Dendritic cell treated with granulocyte-macrophage colony-stimulating factor and Interleukin-4, amounts not matched to agents 40 ng/mL and 50 ng/mL, for 4 days (primary cell): ENCODE measurements around the gene TRIM24.

Experiments
- H3K27ac Mint-ChIP-seq: one replicate; pipeline ENCODE4 v1.8.0; 2022; ENCODE audit warnings: mild to moderate bottlenecking, mixed read lengths
- H3K27me3 Mint-ChIP-seq: one replicate; pipeline ENCODE4 v1.8.0; 2022; ENCODE audit warnings: mild to moderate bottlenecking, mixed read lengths
- H3K36me3 Mint-ChIP-seq: one replicate; pipeline ENCODE4 v1.8.0; 2022; ENCODE audit warnings: low read depth, mixed read lengths
- H3K4me1 Mint-ChIP-seq: one replicate; pipeline ENCODE4 v1.8.0; 2022; ENCODE audit warnings: low read depth, mixed read lengths
- H3K4me3 Mint-ChIP-seq: one replicate; pipeline ENCODE4 v1.8.0; 2022; ENCODE audit warnings: mild to moderate bottlenecking, moderate library complexity, mixed read lengths
- H3K9me3 Mint-ChIP-seq: one replicate; pipeline ENCODE4 v1.8.0; 2022; ENCODE audit warnings: mixed read lengths
- intact Hi-C: fragments of 100-400 bp; cut with micrococcal nuclease; formaldehyde crosslinking; loops from one replicate; pipeline ENCODE4 v1.15.0; 2022

TRIM24 gene

GRCh38 chr7:138606236-138606635 is 146.2 kb downstream of the TRIM24 start:
- Mint-ChIP-seq H3K27ac (no peak overlapping the region), H3K4me3 (no peak overlapping the region)

DNA sequence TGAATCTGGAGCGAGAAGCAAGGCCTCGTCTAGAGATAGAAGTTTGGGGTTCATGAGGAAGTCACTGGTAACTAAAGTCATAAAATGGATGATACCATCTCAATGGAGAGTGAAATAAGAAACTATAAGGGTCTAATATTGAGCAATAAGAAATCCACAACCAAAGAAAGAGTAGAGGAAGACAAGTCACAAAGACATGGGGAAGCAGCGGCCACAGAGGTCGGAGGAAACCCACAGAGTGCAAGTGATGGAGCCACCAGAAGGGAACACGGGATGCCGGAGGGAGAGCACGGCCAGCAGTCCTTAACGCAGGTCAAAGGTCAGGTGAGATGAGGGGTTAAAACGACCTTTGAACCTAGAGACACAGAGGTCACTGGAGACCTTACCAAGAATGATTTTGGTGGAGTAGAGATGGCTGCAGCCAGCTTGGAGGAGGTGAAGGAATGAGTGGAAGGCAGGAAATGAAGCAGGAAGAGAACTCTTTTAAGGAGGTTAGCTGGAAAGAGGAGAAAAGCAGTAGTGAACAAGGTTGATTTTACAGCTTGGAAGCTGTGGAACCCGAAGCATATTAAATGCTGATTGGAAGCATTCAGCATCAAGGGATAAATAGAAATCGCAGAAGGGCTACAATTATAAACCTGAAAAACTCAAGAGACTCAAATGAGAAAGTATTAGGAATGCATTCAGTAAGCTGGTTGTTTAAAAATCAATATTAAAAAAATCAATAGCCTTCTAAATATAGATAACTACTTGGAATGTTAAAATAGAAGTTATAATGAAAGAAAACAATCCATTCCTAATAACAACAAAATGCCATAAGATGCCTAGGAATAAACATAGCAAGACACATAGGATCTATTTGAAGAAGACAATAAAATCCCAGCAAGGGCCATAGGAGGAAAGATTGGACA is 147.4 kb downstream of the TRIM24 start:
- H3K4me3 Mint-ChIP-seq, result no peak overlapping the region
- no peaks in the 10 kb centered on the region for H3K9me3 Mint-ChIP-seq
- H3K36me3 Mint-ChIP-seq, result no peaks in the 10 kb centered on the region
- no peaks in the 10 kb centered on the region for H3K27me3 Mint-ChIP-seq
- intact Hi-C loops, result no loop called here
- peaks cover 14% of the 10 kb centered on the region for H3K4me1 Mint-ChIP-seq
- no peak overlapping the region for H3K27ac Mint-ChIP-seq

More at GRCh38 chr7:138606236-138606635, 146.2 kb downstream of the TRIM24 start:
- intact Hi-C loops, result no loop called here
- Mint-ChIP-seq H3K4me1 (peaks cover 14% of the 10 kb centered on the region), H3K27me3 (no peaks in the 10 kb centered on the region), H3K9me3 (no peaks in the 10 kb centered on the region), H3K36me3 (no peaks in the 10 kb centered on the region)

GRCh38 chr7:138608275-138608674 is 148.2 kb downstream of the TRIM24 start:
- peaks cover 14% of the 10 kb centered on the region for H3K4me1 Mint-ChIP-seq
- no peaks in the 10 kb centered on the region for H3K27me3 Mint-ChIP-seq
- intact Hi-C loops, result no loop called here
- H3K27ac Mint-ChIP-seq, result no peak overlapping the region
- no peaks in the 10 kb centered on the region for H3K9me3 Mint-ChIP-seq
- no peaks in the 10 kb centered on the region for H3K36me3 Mint-ChIP-seq
- H3K4me3 Mint-ChIP-seq, result no peak overlapping the region

GRCh38 chr7:138610671-138611170 is 150.7 kb downstream of the TRIM24 start:
- peaks cover 14% of the 10 kb centered on the region for H3K4me1 Mint-ChIP-seq
- no peak overlapping the region for H3K4me3 Mint-ChIP-seq
- no peaks in the 10 kb centered on the region for H3K27me3 Mint-ChIP-seq
- intact Hi-C loops, result no loop called here
- H3K36me3 Mint-ChIP-seq, result no peaks in the 10 kb centered on the region
- no peaks in the 10 kb centered on the region for H3K9me3 Mint-ChIP-seq
- no peak overlapping the region for H3K27ac Mint-ChIP-seq

DNA sequence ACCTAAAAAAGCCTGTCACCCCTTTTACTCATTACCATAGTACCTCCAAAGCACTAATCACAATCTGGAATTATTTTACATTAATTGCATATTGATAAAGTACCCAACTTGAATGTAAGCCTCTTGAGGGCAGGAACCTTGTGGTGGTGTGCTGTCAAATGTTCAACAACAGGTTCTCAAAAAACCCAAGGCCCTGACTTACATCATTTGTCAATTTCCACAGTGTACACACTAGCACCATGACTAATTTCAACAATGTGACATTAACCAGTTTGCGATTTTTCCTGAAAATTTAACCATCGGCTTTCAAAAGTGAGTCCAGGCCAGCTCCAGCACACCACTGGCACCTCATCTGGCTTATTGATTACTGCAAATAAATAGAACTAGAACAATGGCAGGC is 153.6 kb downstream of the TRIM24 start:
- H3K9me3 Mint-ChIP-seq, result no peaks in the 10 kb centered on the region
- H3K4me1 Mint-ChIP-seq, result no peaks in the 10 kb centered on the region
- no peak overlapping the region for H3K27ac Mint-ChIP-seq
- H3K4me3 Mint-ChIP-seq, result no peak overlapping the region
- intact Hi-C loops, result no loop called here
- no peaks in the 10 kb centered on the region for H3K27me3 Mint-ChIP-seq
- H3K36me3 Mint-ChIP-seq, result no peaks in the 10 kb centered on the region

DNA sequence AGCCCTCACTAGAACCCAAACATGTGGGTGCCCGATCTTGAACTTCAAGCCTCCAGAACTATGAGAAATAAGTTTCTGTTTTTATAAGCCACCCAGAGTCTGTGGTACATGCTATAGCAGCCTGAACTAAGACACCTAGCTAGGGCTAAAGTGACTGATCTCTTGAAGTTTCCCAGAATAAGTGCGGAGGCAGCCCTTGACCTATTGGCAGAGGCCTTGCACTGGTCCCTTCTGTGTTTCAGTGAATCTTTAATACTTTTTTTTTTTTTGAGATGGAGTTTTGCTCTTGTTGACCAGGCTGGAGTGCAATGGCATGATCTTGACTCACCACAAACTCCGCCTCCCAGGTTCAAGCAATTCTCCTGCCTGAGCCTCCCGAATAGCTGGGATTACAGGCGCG is 156.0 kb downstream of the TRIM24 start:
- Mint-ChIP-seq H3K4me3 (no peak overlapping the region), H3K36me3 (no peaks in the 10 kb centered on the region), H3K9me3 (no peaks in the 10 kb centered on the region), H3K4me1 (no peaks in the 10 kb centered on the region), H3K27me3 (no peaks in the 10 kb centered on the region), H3K27ac (no peak overlapping the region)
- intact Hi-C loops, result no loop called here

DNA sequence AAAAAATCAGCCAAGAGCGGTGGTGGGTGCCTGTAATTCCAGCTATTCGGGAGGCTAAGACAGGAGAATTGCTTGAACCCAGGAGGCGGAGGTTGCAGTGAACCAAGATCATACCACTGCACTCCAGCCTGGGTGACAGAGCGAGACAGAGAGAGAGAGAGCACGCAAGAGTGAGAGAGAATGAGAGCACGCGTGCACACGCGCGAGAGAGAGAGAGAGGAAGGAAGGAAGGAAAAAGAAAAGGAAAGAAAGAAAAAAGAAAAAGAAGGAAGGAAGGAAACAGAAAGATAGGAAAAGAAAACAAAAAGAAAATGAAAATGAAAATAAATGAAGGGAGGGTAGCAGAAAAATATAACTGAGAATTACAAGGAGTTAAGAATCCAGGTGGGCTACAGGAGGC is 158.4 kb downstream of the TRIM24 start:
- Mint-ChIP-seq H3K4me1 (no peaks in the 10 kb centered on the region), H3K27ac (no peak overlapping the region), H3K27me3 (no peaks in the 10 kb centered on the region), H3K4me3 (no peak overlapping the region), H3K36me3 (no peaks in the 10 kb centered on the region), H3K9me3 (no peaks in the 10 kb centered on the region)
- intact Hi-C loops, result no loop called here

DNA sequence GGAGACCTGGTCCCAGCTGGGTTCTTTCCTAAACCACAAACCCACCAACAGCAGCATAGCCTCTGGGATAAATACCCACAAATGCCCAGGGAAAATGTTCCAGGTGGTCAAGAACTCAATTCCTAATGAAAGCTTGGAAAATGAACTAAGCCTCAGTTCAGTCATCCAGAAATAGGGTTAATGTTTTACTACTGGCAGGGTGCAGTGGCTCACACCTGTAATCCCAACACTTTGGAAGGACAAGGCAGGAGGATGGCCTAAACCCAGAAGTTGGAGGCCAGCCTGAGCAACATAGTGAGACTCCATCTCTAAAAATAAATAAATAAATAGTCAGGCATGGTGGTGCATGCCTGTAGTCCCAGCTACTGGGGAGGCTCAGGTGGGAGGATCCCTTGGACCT is 158.9 kb downstream of the TRIM24 start:
- no peaks in the 10 kb centered on the region for H3K4me1 Mint-ChIP-seq
- no peak overlapping the region for H3K4me3 Mint-ChIP-seq
- H3K27me3 Mint-ChIP-seq, result no peaks in the 10 kb centered on the region
- H3K36me3 Mint-ChIP-seq, result no peaks in the 10 kb centered on the region
- no peak overlapping the region for H3K27ac Mint-ChIP-seq
- H3K9me3 Mint-ChIP-seq, result no peaks in the 10 kb centered on the region
- intact Hi-C loops, result no loop called here

GRCh38 chr7:138622841-138623240 is 162.8 kb downstream of the TRIM24 start:
- Mint-ChIP-seq H3K4me1 (peaks cover 8% of the 10 kb centered on the region), H3K4me3 (no peak overlapping the region), H3K36me3 (no peaks in the 10 kb centered on the region), H3K9me3 (no peaks in the 10 kb centered on the region), H3K27ac (no peak overlapping the region), H3K27me3 (no peaks in the 10 kb centered on the region)
- intact Hi-C loops, result no loop called here

DNA sequence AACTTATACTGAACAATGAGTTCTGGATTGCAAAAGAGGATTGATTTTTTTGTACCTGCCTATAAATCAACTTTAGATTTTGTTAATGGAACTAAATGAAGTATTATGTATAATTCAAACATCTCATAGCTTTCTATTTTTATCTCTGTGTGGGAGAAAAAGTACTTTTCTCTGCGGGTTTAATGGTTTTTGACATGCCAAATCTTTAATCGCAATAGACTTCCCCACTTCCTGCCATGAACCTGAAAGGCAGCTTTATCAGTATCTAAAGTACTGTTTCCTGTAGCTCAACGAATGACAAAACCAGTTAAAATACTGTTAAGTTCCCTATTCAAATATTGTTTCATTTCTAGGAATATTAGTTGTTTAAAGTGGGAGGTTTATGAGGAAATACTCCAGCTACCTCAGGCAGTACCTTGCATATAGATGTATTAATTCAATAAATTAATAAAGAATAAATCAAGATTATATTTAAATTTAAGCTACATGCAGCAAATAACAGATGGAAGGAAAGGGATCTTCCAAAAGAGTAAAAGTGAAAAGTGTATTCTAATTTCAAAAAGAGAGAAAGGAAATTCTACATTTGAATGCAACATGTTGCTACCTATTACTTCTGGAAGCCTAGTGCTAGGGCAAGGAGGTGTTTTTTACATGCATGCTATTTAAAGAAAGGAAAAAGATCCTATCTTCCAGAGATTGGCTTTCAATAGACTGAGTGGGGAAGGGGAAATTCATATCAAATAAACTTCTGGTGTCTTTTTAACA is 165.2 kb downstream of the TRIM24 start:
- H3K36me3 Mint-ChIP-seq, result no peaks in the 10 kb centered on the region
- peaks cover 8% of the 10 kb centered on the region for H3K4me1 Mint-ChIP-seq
- H3K27ac Mint-ChIP-seq, result no peak overlapping the region
- no peak overlapping the region for H3K4me3 Mint-ChIP-seq
- no peaks in the 10 kb centered on the region for H3K27me3 Mint-ChIP-seq
- no peaks in the 10 kb centered on the region for H3K9me3 Mint-ChIP-seq
- intact Hi-C loops, result no loop called here

DNA sequence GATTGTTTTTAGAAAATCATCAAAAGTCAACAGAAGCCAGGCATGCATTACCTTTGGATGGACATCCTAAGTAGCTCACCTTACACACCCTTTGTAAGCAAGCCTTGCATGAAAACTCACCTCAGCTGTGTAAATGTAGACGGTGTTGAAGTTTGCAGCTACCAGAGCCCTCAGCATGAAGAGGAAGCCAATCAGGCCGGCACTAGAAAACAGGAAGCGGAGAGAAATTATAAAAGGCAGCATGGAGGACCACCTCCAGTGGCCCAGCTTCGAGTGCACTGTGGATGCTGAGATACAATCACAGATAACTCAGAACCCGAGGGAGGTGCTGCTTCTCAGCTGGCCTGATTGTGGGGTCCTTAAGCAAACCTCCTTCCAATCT is 165.8 kb downstream of the TRIM24 start:
- no peak overlapping the region for H3K27ac Mint-ChIP-seq
- H3K4me3 Mint-ChIP-seq, result no peak overlapping the region
- H3K4me1 Mint-ChIP-seq, result peaks cover 8% of the 10 kb centered on the region
- intact Hi-C loops, result no loop called here
- H3K36me3 Mint-ChIP-seq, result no peaks in the 10 kb centered on the region
- H3K9me3 Mint-ChIP-seq, result no peaks in the 10 kb centered on the region
- H3K27me3 Mint-ChIP-seq, result no peaks in the 10 kb centered on the region

- Mint-ChIP-seq H3K27me3 (no peaks in the 10 kb centered on the region), H3K4me1 (peaks cover 8% of the 10 kb centered on the region), H3K27ac (no peak overlapping the region), H3K4me3 (no peak overlapping the region), H3K9me3 (no peaks in the 10 kb centered on the region), H3K36me3 (no peaks in the 10 kb centered on the region)
- intact Hi-C loops, result no loop called here
Measured at GRCh38 chr7:138626846-138627245, 166.8 kb downstream of the TRIM24 start.

DNA sequence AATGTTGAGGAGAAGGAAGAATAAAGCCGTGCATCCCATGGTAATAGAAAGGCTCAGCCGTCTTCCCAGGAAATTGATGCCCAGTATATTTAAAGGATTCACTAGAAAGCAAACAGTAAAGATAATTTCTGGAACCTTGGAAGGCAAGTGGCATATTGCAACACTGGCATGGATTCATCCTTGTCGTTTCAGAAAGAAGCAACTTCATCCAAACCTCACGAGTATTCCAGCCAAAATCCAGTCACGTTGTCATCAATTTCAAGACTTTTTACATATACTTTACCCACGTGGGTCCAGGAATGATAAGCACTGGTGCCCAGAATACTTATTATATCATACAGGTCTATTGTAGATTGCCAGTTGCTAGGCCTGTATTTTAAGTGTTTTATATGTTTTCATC is 167.3 kb downstream of the TRIM24 start:
- no peaks in the 10 kb centered on the region for H3K9me3 Mint-ChIP-seq
- peaks cover 8% of the 10 kb centered on the region for H3K4me1 Mint-ChIP-seq
- no peak overlapping the region for H3K4me3 Mint-ChIP-seq
- H3K27ac Mint-ChIP-seq, result no peak overlapping the region
- intact Hi-C loops, result no loop called here
- no peaks in the 10 kb centered on the region for H3K27me3 Mint-ChIP-seq
- no peaks in the 10 kb centered on the region for H3K36me3 Mint-ChIP-seq

- Mint-ChIP-seq H3K4me3 (no peak overlapping the region), H3K27ac (no peak overlapping the region), H3K27me3 (no peaks in the 10 kb centered on the region), H3K36me3 (no peaks in the 10 kb centered on the region), H3K9me3 (no peaks in the 10 kb centered on the region), H3K4me1 (peaks cover 8% of the 10 kb centered on the region)
- intact Hi-C loops, result no loop called here
Measured at GRCh38 chr7:138630059-138630610, 170.1 kb downstream of the TRIM24 start.
